Measurements from ENCODE around the gene PACRG. TPM values are rescaled to one million over a fixed set of nuclear protein-coding genes. Genes with fewer than 3 reads are reported as not detected.
A peak's percentile ranks its signal among the peaks of the same experiment; 100 is the strongest.

The PACRG gene
- total and polyA plus RNA-seq, 9 donors, result 1.2 to 2.7 (median 1.9) TPM

GRCh38 chr6:163262080-163262479, 534.3 kb downstream of the PACRG start:
- Histone ChIP-seq H3K4me3 (ENCODE audit: low read length) (no peak overlapping the region), H3K36me3 (ENCODE audit: control insufficient read depth, insufficient read depth, low read length) (no peaks in the 10 kb centered on the region), H3K27me3 (ENCODE audit: control insufficient read depth, insufficient read depth, low read length) (no peaks in the 10 kb centered on the region), H3K27ac (ENCODE audit: low read length) (no peak overlapping the region), H3K4me1 (ENCODE audit: control insufficient read depth, insufficient read depth, low read length) (peaks cover 17% of the 10 kb centered on the region), H3K9me3 (replicated peaks; ENCODE audit: control insufficient read depth, low read depth, low read length) (no peaks in the 10 kb centered on the region)
- 73% methylated on average over 4 of the region's 7 CpGs for WGBS (ENCODE audit: insufficient coverage)
- DNase-seq, result no peak

- WGBS (ENCODE audit: insufficient coverage), result 50% methylated on average over 2 of the region's 8 CpGs
- Histone ChIP-seq H3K4me3 (ENCODE audit: low read length) (no peak overlapping the region), H3K27me3 (ENCODE audit: control insufficient read depth, insufficient read depth, low read length) (no peaks in the 10 kb centered on the region), H3K9me3 (replicated peaks; ENCODE audit: control insufficient read depth, low read depth, low read length) (no peaks in the 10 kb centered on the region), H3K27ac (ENCODE audit: low read length) (no peak overlapping the region), H3K4me1 (ENCODE audit: control insufficient read depth, insufficient read depth, low read length) (peaks cover 17% of the 10 kb centered on the region), H3K36me3 (ENCODE audit: control insufficient read depth, insufficient read depth, low read length) (no peaks in the 10 kb centered on the region)
- DNase-seq, result peak; percentile 60
Observed at GRCh38 chr6:163263196-163263595, 535.4 kb downstream of the PACRG start.

GRCh38 chr6:163263998-163264661, 536.4 kb downstream of the PACRG start:
- no peaks in the 10 kb centered on the region for H3K36me3 ChIP-seq (ENCODE audit: control insufficient read depth, insufficient read depth, low read length)
- no peak overlapping the region for H3K4me3 ChIP-seq (ENCODE audit: low read length)
- no peak overlapping the region for H3K27ac ChIP-seq (ENCODE audit: low read length)

GRCh38 chr6:163264662-163265035, 536.9 kb downstream of the PACRG start:
- peaks cover 17% of the 10 kb centered on the region for H3K4me1 ChIP-seq (ENCODE audit: control insufficient read depth, insufficient read depth, low read length)
- no peak for DNase-seq
- H3K36me3 ChIP-seq (ENCODE audit: control insufficient read depth, insufficient read depth, low read length), result no peaks in the 10 kb centered on the region
- no peak overlapping the region for H3K27ac ChIP-seq (ENCODE audit: low read length)
- WGBS (ENCODE audit: insufficient coverage), result 91% methylated on average over 6 of the region's 6 CpGs
- no peaks in the 10 kb centered on the region for H3K27me3 ChIP-seq (ENCODE audit: control insufficient read depth, insufficient read depth, low read length)
- H3K9me3 ChIP-seq (replicated peaks; ENCODE audit: control insufficient read depth, low read depth, low read length), result no peaks in the 10 kb centered on the region
- no peak overlapping the region for H3K4me3 ChIP-seq (ENCODE audit: low read length)

More at GRCh38 chr6:163263998-163264661, 536.4 kb downstream of the PACRG start:
- 93% methylated on average over 9 of the region's 13 CpGs for WGBS (ENCODE audit: insufficient coverage)
- Histone ChIP-seq H3K9me3 (replicated peaks; ENCODE audit: control insufficient read depth, low read depth, low read length) (no peaks in the 10 kb centered on the region), H3K4me1 (ENCODE audit: control insufficient read depth, insufficient read depth, low read length) (peaks cover 17% of the 10 kb centered on the region), H3K27me3 (ENCODE audit: control insufficient read depth, insufficient read depth, low read length) (no peaks in the 10 kb centered on the region)
- DNase-seq, result no peak

- Histone ChIP-seq H3K27ac (ENCODE audit: low read length) (no peak overlapping the region), H3K4me1 (ENCODE audit: control insufficient read depth, insufficient read depth, low read length) (peaks cover 3% of the 10 kb centered on the region), H3K4me3 (ENCODE audit: low read length) (no peak overlapping the region), H3K27me3 (ENCODE audit: control insufficient read depth, insufficient read depth, low read length) (no peaks in the 10 kb centered on the region), H3K36me3 (ENCODE audit: control insufficient read depth, insufficient read depth, low read length) (no peaks in the 10 kb centered on the region), H3K9me3 (replicated peaks; ENCODE audit: control insufficient read depth, low read depth, low read length) (no peaks in the 10 kb centered on the region)
- WGBS (ENCODE audit: insufficient coverage), result no CpG with 5 or more reads among the region's 1 CpG
- no peak for DNase-seq
Observed at GRCh38 chr6:163281634-163282033, 553.9 kb downstream of the PACRG start.

- no peak for DNase-seq
- Histone ChIP-seq H3K4me3 (ENCODE audit: low read length) (no peak overlapping the region), H3K36me3 (ENCODE audit: control insufficient read depth, insufficient read depth, low read length) (no peaks in the 10 kb centered on the region), H3K9me3 (replicated peaks; ENCODE audit: control insufficient read depth, low read depth, low read length) (no peaks in the 10 kb centered on the region), H3K27ac (ENCODE audit: low read length) (no peak overlapping the region), H3K4me1 (ENCODE audit: control insufficient read depth, insufficient read depth, low read length) (peaks cover 3% of the 10 kb centered on the region), H3K27me3 (ENCODE audit: control insufficient read depth, insufficient read depth, low read length) (no peaks in the 10 kb centered on the region)
Observed at GRCh38 chr6:163282672-163283071, 554.9 kb downstream of the PACRG start.

GRCh38 chr6:163284151-163284550, 556.4 kb downstream of the PACRG start:
- H3K36me3 ChIP-seq (ENCODE audit: control insufficient read depth, insufficient read depth, low read length), result no peaks in the 10 kb centered on the region
- no peak overlapping the region for H3K27ac ChIP-seq (ENCODE audit: low read length)
- no peak overlapping the region for H3K4me3 ChIP-seq (ENCODE audit: low read length)
- no peak for DNase-seq
- no peaks in the 10 kb centered on the region for H3K27me3 ChIP-seq (ENCODE audit: control insufficient read depth, insufficient read depth, low read length)
- WGBS (ENCODE audit: insufficient coverage), result no CpG with 5 or more reads among the region's 5 CpGs
- no peaks in the 10 kb centered on the region for H3K9me3 ChIP-seq (replicated peaks; ENCODE audit: control insufficient read depth, low read depth, low read length)
- H3K4me1 ChIP-seq (ENCODE audit: control insufficient read depth, insufficient read depth, low read length), result peaks cover 7% of the 10 kb centered on the region

GRCh38 chr6:163285691-163286090, 557.9 kb downstream of the PACRG start:
- H3K9me3 ChIP-seq (replicated peaks; ENCODE audit: control insufficient read depth, low read depth, low read length), result no peaks in the 10 kb centered on the region
- no peak overlapping the region for H3K27ac ChIP-seq (ENCODE audit: low read length)
- no peak overlapping the region for H3K4me3 ChIP-seq (ENCODE audit: low read length)
- H3K36me3 ChIP-seq (ENCODE audit: control insufficient read depth, insufficient read depth, low read length), result no peaks in the 10 kb centered on the region
- 76% methylated on average over 5 of the region's 7 CpGs for WGBS (ENCODE audit: insufficient coverage)
- H3K4me1 ChIP-seq (ENCODE audit: control insufficient read depth, insufficient read depth, low read length), result peaks cover 7% of the 10 kb centered on the region
- no peaks in the 10 kb centered on the region for H3K27me3 ChIP-seq (ENCODE audit: control insufficient read depth, insufficient read depth, low read length)
- DNase-seq, result no peak

- no peaks in the 10 kb centered on the region for H3K9me3 ChIP-seq (replicated peaks; ENCODE audit: control insufficient read depth, low read depth, low read length)
- peaks cover 7% of the 10 kb centered on the region for H3K4me1 ChIP-seq (ENCODE audit: control insufficient read depth, insufficient read depth, low read length)
- no peaks in the 10 kb centered on the region for H3K27me3 ChIP-seq (ENCODE audit: control insufficient read depth, insufficient read depth, low read length)
- H3K4me3 ChIP-seq (ENCODE audit: low read length), result no peak overlapping the region
- DNase-seq, result no peak
- no peaks in the 10 kb centered on the region for H3K36me3 ChIP-seq (ENCODE audit: control insufficient read depth, insufficient read depth, low read length)
- WGBS (ENCODE audit: insufficient coverage), result no CpG with 5 or more reads among the region's 8 CpGs
- H3K27ac ChIP-seq (ENCODE audit: low read length), result no peak overlapping the region
Observed at GRCh38 chr6:163287626-163288025, 559.9 kb downstream of the PACRG start.

GRCh38 chr6:163288066-163288465, 560.3 kb downstream of the PACRG start:
- Histone ChIP-seq H3K27me3 (ENCODE audit: control insufficient read depth, insufficient read depth, low read length) (no peaks in the 10 kb centered on the region), H3K4me3 (ENCODE audit: low read length) (no peak overlapping the region), H3K36me3 (ENCODE audit: control insufficient read depth, insufficient read depth, low read length) (no peaks in the 10 kb centered on the region), H3K4me1 (ENCODE audit: control insufficient read depth, insufficient read depth, low read length) (peaks cover 8% of the 10 kb centered on the region), H3K9me3 (replicated peaks; ENCODE audit: control insufficient read depth, low read depth, low read length) (no peaks in the 10 kb centered on the region), H3K27ac (ENCODE audit: low read length) (no peak overlapping the region)
- DNase-seq, result no peak
- WGBS (ENCODE audit: insufficient coverage), result 93% methylated on average over 8 of the region's 8 CpGs

- Histone ChIP-seq H3K4me1 (ENCODE audit: control insufficient read depth, insufficient read depth, low read length) (peaks cover 11% of the 10 kb centered on the region), H3K27me3 (ENCODE audit: control insufficient read depth, insufficient read depth, low read length) (no peaks in the 10 kb centered on the region), H3K4me3 (ENCODE audit: low read length) (no peak overlapping the region), H3K36me3 (ENCODE audit: control insufficient read depth, insufficient read depth, low read length) (no peaks in the 10 kb centered on the region), H3K27ac (ENCODE audit: low read length) (no peak overlapping the region), H3K9me3 (replicated peaks; ENCODE audit: control insufficient read depth, low read depth, low read length) (no peaks in the 10 kb centered on the region)
- DNase-seq, result no peak
- 84% methylated on average over 8 of the region's 11 CpGs for WGBS (ENCODE audit: insufficient coverage)
Observed at GRCh38 chr6:163288915-163289314, 561.1 kb downstream of the PACRG start.

All from muscle of leg (tissue), 11 donors.